Left lung (tissue), 10 donors: ENCODE measurements around the gene CTDSPL. TPM values are rescaled to one million over a fixed set of nuclear protein-coding genes. Genes with fewer than 3 reads are reported as not detected.

ENCODE experiments used
- ATAC-seq: fragments of 200-7000 bp; cut with Tn5 transposase; one replicate; pipeline ENCODE4 v1.9.1; 2020; ENCODE audit warnings: moderate library complexity
- DNase-seq, 4 donors: peaks; one replicate each; pipeline ENCODE4 v3.0.0-alpha.2; 2013 to 2020
- H3K27ac ChIP-seq, 2 donors: fragments of 200-600 bp; sonication (generic) in 1 of 2; one replicate each; pipeline versions ENCODE4 v1.5.0 to v1.8.0; 2020 to 2021
- H3K27me3 ChIP-seq, 2 donors: fragments of 200-600 bp; sonication (generic) in 1 of 2; one replicate each; pipeline versions ENCODE4 v1.5.0 to v1.8.0; 2020 to 2021
- H3K36me3 ChIP-seq, 2 donors: fragments of 200-600 bp; sonication (generic) in 1 of 2; one replicate each; pipeline versions ENCODE4 v1.5.0 to v1.8.0; 2020 to 2021
- H3K4me1 ChIP-seq, 2 donors: fragments of 200-600 bp; one replicate each; pipeline ENCODE4 v1.8.0; 2021
- H3K4me3 ChIP-seq, 2 donors: fragments of 200-600 bp; sonication (generic) in 1 of 2; one replicate each; pipeline versions ENCODE4 v1.5.0 to v1.8.0; 2020 to 2021; ENCODE audit warnings: mild to moderate bottlenecking in 1 of 2
- H3K9me3 ChIP-seq, 2 donors: fragments of 200-600 bp; sonication (generic) in 1 of 2; one replicate each; pipeline versions ENCODE4 v1.5.0 to v1.8.0; 2020 to 2021
- intact Hi-C, 2 donors: fragments of 100-400 bp; cut with DNase I; formaldehyde crosslinking; loops; one replicate each; pipeline versions ENCODE4 v1.11.2 to v1.14.2; 2022
- polyA plus RNA-seq, 6 donors: library from polyadenylated mRNA; unstranded; fragments of 120-200 nt; gene quantifications; one replicate each; pipeline ENCODE4 v1.2.1, GENCODE V29; 2013; ENCODE audit not compliant: insufficient read length in 6 of 6
- total RNA-seq, 2 donors: library from RNA; stranded (reverse); fragmentation: NEBNext Ultra II Directional; extraction: Animal tissue kit (Norgen Biotek cat#: 25700); gene quantifications; one replicate each; pipeline ENCODE4 v1.2.1, GENCODE V29; 2021
- TF ChIP-seq, protein P1 (sequence below), 2 donors: fragments of 200-600 bp; sonication (generic) in 1 of 2; IDR thresholded peaks; one replicate each; pipeline versions ENCODE4 v1.5.0 to v1.8.0; 2021; ENCODE audit warnings: antibody characterized with exemption in 2 of 2
- donor health status: DM: no; HTN: yes; CAD: no.
- donor health status: DM: no; HTN: no; CAD: no.

The CTDSPL gene
- total and polyA plus RNA-seq, 8 donors = 46.9 to 122 (median 115) TPM

DNA sequence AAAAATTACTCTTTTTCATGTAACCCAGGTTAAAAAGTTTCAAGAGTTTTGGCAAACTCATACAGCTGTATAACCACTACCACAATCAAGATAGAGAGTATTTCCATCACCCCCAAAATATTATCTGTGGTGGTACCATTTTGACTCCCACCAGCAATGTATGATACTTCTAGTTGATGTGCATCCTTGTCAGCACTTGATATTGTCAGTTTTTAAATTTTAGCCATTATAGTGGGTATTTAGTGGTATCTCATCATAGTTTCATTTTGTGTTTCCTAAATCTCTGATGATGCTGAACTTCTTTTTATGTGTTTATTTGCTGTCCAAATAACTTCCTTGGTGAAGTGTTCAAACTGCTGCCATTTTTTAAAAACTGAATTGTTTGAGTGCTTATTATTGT, 14.6 kb downstream of the CTDSPL start:
- ATAC-seq = no peak
- Histone ChIP-seq H3K27me3 (no peaks in the 10 kb centered on the region), H3K36me3 (no peaks in the 10 kb centered on the region), H3K4me1 (peaks cover 0 to 5% of the 10 kb centered on the region in 2 donors), H3K27ac (no peak overlapping the region), H3K9me3 (peaks cover 0 to 4% of the 10 kb centered on the region in 2 donors), H3K4me3 (no peak overlapping the region)
- TF ChIP-seq, protein P1, sequence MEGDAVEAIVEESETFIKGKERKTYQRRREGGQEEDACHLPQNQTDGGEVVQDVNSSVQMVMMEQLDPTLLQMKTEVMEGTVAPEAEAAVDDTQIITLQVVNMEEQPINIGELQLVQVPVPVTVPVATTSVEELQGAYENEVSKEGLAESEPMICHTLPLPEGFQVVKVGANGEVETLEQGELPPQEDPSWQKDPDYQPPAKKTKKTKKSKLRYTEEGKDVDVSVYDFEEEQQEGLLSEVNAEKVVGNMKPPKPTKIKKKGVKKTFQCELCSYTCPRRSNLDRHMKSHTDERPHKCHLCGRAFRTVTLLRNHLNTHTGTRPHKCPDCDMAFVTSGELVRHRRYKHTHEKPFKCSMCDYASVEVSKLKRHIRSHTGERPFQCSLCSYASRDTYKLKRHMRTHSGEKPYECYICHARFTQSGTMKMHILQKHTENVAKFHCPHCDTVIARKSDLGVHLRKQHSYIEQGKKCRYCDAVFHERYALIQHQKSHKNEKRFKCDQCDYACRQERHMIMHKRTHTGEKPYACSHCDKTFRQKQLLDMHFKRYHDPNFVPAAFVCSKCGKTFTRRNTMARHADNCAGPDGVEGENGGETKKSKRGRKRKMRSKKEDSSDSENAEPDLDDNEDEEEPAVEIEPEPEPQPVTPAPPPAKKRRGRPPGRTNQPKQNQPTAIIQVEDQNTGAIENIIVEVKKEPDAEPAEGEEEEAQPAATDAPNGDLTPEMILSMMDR (IDR thresholded peaks at IDR 0.05) = no peak
- intact Hi-C loops = no loop called here
- DNase-seq = no peak

DNA sequence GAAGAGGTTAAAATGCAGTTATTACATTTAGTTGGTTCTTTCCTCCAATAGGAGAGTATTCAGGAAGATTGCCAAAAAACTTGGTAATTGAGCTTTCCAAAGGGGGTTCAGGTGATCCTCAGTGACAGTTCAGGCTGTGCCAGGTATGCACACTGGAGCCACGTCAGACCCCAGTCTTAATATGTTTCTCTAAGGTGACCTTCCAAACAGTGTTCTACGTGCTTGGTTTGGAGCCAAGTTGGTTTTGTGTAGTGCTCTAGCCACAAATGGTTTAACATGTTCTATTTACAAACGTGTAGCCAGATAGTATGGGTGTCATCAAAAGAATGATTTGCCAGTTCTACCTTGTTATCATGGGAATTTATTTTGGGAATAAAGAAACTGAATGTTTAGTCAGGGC, 21.0 kb downstream of the CTDSPL start:
- Histone ChIP-seq H3K4me3 (no peak overlapping the region), H3K9me3 (no peaks in the 10 kb centered on the region), H3K27ac (no peak overlapping the region), H3K4me1 (peaks cover 3 to 24% of the 10 kb centered on the region in 2 donors), H3K36me3 (no peaks in the 10 kb centered on the region), H3K27me3 (no peaks in the 10 kb centered on the region)
- TF ChIP-seq, protein P1 (IDR thresholded peaks at IDR 0.05) = no peak
- intact Hi-C loops = no loop called here
- ATAC-seq (no peak), DNase-seq (no peak)

DNA sequence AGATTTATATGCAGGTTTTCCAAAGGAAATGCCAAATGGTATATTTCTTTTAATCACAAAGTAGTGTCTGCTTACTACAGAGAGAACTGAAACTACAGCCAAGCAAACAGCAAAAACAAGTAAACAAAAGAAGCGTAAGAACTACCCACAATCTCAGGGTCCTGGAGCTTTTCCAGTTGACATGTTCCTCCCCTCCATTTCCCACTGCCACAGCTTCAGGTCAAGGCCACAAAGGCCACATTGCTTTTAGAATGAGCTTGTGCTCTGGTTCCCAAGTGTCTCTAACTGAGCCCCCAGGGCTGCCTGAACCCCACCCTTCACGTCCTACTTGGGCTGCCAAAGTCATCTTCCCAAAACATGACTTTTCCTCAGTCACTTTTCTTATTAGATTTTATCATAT, 24.1 kb downstream of the CTDSPL start:
- no peak overlapping the region for H3K27ac ChIP-seq

DNA sequence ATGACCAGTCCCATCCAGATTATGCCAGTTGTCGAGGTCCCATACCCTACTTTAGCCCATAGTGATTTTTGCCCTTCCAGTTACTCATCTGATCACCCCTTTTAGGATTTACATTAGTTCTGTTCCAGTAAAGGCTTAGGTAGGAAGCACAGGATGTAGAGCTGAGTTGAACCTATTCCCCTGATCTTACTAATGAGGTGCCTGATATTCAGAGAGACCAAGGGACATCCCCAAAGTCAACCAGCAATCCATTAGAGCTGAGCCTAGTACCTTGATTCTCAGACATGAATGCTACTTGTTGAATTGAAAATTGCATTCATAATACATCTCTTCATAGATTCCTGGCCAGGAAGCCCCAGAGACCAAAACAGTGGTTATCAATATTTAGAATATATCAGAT, 24.7 kb downstream of the CTDSPL start:
- intact Hi-C loops = no loop called here
- H3K27ac ChIP-seq = no peak overlapping the region
- H3K4me1 ChIP-seq = peaks cover 3 to 45% of the 10 kb centered on the region in 2 donors
- DNase-seq (no peak), ATAC-seq (no peak)
- no peaks in the 10 kb centered on the region for H3K36me3 ChIP-seq
- H3K27me3 ChIP-seq = no peaks in the 10 kb centered on the region
- no peak overlapping the region for H3K4me3 ChIP-seq
- TF ChIP-seq, protein P1 (IDR thresholded peaks at IDR 0.05) = no peak
- no peaks in the 10 kb centered on the region for H3K9me3 ChIP-seq

More for the DNA sequence above, 24.1 kb downstream of the CTDSPL start:
- intact Hi-C loops = no loop called here
- DNase-seq = peak in 1 of 4 donors; percentile 63
- H3K27me3 ChIP-seq = no peaks in the 10 kb centered on the region
- ATAC-seq = no peak
- peaks cover 3 to 41% of the 10 kb centered on the region in 2 donors for H3K4me1 ChIP-seq
- H3K4me3 ChIP-seq = no peak overlapping the region
- TF ChIP-seq, protein P1 (IDR thresholded peaks at IDR 0.05) = no peak
- no peaks in the 10 kb centered on the region for H3K36me3 ChIP-seq
- no peaks in the 10 kb centered on the region for H3K9me3 ChIP-seq

DNA sequence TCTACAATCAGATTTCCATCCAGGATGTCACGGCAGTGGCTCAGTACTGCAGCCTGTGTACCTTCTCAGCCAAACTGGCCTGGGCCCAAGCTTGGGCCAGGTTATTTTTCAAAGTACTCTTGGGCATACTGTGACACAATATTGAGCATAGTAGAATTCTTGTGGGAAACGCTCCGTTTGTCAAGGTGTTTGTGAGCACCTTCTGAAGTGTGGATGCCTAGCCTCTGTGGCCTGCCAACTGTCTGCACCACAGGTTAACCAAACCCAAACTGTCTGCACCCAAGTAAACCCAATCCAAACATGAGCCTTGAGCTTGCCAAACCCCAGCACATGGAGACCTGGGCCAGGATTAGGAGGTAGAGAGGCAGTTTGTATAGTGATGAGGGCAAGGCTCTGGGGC, 25.4 kb downstream of the CTDSPL start:
- TF ChIP-seq, protein P1 (IDR thresholded peaks at IDR 0.05) = no peak
- no peak for DNase-seq
- Histone ChIP-seq H3K4me1 (peaks cover 3 to 52% of the 10 kb centered on the region in 2 donors), H3K27ac (no peak overlapping the region), H3K9me3 (no peaks in the 10 kb centered on the region), H3K36me3 (no peaks in the 10 kb centered on the region), H3K27me3 (no peaks in the 10 kb centered on the region), H3K4me3 (no peak overlapping the region)
- intact Hi-C loops = no loop called here
- peak; percentile 85 for ATAC-seq
